Stimulated activated CD8-positive, alpha-beta memory T cell treated with anti-CD3 and anti-CD28 coated beads, Interleukin-7, amount 100 ng/mL, for 4 hours (primary cell): Measurements from ENCODE around the gene ANKRD23.
"Not testable (repeated sequence)": the region's sequence is repeated elsewhere in the genome, so short reads cannot be mapped to it uniquely, and the experiment has no call there.

Experiments
- DNase-seq, 2 donors: peaks; one replicate each; pipeline ENCODE4 v3.0.0-alpha.2; 2020; ENCODE audit warnings: low read depth in 2 of 2

Gene ANKRD23

GRCh38 chr2:96816127-96816835 is 27.5 kb downstream of the ANKRD23 start, which contains the start of gene CNNM3:
Gene CNNM3 (plus strand): TSS chr2:96816268. CDS start chr2:96816278, 10 bp downstream.
- DNase-seq = peak; percentile 85 to 96

- no peak for DNase-seq
Observed at GRCh38 chr2:96815326-96816126, 28.3 kb downstream of the ANKRD23 start.

DNA sequence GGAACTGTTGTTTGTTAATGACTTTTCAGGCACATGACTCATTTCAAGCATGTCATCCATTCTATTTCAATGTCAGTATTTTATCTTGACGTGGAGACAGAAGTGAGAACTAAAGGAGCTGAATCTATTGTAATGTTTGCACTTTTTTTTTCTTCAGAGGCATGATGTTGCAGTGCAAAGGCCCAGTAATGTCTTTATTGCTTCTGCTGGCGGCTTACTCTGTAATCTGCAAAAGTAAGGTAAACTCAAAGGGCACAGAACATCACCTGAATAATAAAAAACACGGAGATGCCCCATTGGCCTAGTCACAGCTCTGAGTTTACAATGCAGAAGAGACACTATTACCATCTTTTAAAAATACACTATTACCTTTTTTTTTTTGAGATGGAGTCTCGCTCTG is 30.2 kb downstream of the ANKRD23 start:
- DNase-seq = no peak

GRCh38 chr2:96811917-96812316 is 31.9 kb downstream of the ANKRD23 start:
- DNase-seq = no peak

DNA sequence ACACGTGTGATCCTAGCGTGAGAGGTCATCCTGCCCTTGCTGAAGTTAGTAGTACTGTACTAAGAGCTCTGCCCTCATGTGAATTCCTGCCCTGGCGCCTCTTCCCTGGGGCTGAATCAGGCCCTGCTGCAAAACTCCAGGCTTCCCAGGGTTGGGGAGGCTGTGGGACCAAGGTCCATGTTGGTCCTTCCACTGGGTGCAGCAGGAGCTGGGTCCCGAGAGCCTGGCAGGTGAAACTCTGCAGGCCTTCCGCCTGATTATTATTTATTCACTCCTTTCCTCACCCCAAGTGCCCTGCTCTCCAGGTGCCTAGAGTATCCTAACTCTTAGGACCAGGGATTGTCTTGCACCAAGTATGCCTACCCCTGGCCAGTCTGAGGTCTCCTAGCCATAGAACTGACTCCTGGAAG is 33.0 kb downstream of the ANKRD23 start:
- DNase-seq = no peak

GRCh38 chr2:96809951-96810782 is 33.7 kb downstream of the ANKRD23 start:
- no peak for DNase-seq

DNA sequence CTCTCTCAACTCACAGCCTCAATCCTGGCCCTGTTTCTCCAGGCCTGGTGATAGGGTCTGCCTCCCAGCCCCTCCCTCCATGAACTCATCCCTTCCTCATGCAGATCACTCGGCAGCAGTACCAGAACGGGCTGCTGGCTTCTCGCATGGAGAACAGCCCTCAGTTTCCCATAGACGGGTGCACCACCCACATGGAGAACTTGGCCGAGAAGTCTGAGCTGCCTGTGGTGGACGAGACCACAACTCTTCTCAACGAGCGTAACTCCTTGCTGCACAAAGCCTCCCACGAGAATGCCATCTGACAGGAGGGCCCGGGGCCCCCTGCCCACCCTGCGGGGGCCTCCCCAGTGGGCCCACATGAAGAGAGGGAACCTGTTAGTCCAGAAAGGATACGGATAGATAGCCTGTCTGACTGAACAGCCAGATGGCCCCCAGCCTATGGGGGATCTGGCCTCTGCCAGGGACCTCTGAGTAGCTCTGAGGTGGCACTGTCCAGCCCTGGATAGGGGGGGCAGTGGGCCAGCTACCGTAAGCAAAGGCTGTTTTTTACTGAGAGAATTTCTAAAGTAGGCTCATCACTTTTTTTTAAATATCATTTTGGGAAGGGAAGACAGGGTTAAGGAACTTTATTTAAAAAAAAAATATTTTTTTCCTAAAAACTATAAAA is 34.5 kb downstream of the ANKRD23 start:
- no peak for DNase-seq

DNA sequence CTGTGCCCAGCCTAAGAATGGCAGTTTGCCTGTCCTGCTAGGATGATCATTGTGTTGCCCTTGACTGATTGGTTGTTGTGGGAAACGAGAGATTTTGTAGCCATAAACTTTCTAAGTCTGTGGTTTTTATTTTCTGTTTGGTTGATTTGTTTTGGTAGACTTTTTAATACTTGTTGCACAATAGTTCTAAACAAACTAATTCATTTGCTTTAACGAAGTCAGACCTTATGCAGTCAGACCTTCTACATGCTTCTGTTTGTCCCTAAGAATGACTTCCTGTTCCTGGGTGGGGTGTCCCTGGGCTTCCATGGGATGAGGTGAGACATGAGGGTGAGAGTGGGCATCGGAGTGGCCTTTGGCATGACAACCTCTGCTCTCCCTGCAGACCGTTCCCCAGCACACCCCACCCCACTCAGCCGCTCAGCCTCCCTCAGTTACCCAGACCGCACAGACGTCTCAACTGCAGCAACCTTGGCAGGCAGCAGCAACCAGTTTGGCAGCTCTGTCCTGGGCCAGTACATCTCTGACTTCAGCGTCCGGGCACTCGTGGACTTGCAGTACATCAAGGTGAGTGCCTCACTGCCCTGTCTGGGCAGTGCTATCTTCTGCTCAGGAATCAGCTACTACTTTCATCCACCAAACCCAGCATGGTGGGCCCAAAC is 35.5 kb downstream of the ANKRD23 start:
- no peak for DNase-seq

- DNase-seq = no peak
Observed at GRCh38 chr2:96807127-96807471, 36.7 kb downstream of the ANKRD23 start.

GRCh38 chr2:96806468-96807126 is 37.2 kb downstream of the ANKRD23 start:
- peak in 1 of 2 donors; percentile 23 for DNase-seq

- DNase-seq = not testable (repeated sequence)
Observed at GRCh38 chr2:96805946-96806345, 37.9 kb downstream of the ANKRD23 start.

DNA sequence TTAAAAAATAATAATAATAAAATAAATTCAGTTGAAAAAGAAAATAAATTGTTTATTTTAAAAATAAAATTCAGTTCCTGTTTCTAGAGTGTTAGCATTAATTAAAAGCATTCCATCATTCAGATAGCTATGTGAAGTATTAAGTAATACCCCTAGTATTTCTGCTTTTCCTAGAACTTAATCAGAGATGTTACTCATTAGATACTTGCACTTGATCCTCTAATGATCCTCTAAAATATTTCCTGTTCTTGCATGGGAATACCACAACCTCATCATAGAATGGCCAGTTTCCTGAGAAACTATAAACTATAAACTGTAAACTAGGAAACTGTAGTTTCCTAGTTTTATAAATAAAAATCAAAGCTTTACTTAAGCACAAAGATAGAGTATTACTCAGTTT is 38.8 kb downstream of the ANKRD23 start:
- DNase-seq = no peak

DNA sequence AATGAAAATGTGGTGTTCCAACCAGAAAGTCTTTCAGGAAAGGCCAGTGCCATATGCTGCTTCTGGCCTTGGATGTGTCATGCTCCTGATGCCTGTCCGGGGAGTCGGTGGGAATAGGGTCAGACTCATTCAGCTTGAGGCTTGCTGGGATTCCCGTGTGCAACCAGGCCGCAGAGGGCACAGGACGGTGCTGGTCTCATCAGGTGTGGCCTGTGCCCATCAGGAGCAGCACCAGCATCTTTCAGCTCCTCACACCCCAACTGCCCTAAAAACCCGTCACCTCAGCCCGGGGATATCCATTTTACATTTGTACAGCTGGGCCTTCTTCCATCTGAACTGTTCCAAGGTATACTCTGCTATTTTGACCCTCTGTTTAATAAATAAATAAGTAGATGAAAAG is 41.1 kb downstream of the ANKRD23 start:
- no peak for DNase-seq

- peak in 1 of 2 donors; percentile 31 for DNase-seq
Observed at GRCh38 chr2:96801786-96802595, 41.8 kb downstream of the ANKRD23 start.

DNA sequence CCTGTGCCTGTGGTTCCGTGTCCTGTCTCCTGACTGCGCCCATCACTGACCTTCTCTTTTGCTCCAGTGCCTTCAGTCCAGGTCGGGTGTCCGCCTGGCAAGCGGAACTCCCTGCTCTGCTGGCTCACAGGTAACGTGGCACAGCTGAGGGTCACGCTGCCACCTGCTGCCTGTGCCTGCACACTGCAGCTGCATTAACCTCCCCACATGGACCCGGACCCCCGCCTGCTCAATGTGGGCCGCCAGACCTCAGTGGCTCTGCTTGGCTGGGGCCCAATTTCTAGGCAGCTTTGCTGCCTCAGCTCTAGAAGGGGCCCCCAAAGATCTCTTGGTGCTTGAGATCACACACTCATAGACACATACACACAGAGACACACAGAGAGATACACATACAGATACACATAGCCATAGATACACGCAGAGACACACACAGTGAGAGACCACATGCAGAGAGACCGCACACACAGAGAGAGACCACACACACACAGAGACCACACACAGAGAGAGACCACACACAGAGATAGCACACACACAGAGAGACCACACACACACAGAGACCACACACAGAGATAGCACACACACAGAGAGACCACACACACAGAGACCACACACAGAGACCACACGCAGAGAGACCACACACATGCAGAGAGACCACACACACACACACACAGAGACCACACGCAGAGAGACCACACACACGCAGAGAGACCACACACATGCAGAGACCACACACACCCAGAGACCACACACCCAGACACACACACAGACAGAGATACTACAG is 42.6 kb downstream of the ANKRD23 start:
- DNase-seq = peak; percentile 40 to 59

DNA sequence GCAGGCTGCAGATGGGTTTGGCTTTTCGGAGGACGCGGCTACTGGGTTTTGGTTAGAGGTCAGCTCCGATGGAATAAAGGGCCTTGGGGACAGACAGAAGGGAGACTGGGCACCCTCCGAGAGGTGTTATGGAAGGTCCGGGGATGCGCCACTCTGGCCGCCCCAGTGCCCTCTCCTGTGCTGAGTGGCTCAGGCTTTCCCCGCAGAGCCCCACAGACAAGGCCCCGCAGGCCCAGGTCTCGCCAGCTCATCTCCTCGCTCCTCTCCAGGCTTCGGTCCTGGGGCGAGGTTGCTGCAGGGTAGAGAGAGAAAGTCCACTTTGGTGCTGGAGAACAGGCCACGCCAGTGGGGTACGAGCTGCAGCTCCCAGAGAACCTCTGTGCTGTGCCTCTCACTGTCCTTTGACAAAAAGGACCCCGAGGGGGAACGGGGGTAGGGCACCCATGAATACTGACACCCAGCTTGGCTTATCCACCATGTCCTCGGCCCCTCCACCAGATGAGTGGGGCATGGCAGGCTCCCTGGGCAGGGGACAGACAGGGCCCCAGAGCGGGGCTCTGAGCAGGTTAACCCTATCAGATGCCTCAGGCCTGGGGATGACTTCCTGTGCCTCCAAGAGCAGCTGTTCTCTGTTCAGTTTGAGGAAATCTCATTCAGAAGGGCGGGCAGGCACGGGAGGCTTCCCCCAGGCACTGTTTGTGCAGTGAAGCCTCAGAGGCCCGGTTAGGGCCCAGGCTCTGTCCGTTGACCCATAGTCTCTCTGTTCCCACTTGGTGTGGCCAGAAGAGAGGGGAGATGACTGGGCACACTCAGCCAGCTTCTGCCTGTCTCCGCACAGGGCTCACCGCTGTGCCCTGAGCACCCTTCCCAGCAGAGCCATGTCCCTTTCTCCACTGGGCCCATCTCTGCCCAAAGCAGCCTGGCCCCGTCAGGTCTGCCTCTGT is 43.5 kb downstream of the ANKRD23 start:
- no peak for DNase-seq

- DNase-seq = no peak
Observed at GRCh38 chr2:96799623-96799935, 44.2 kb downstream of the ANKRD23 start.
